Smooth muscle cell (in vitro differentiated cells): ENCODE data around the gene RAPGEF6. TPM values are rescaled to one million over a fixed set of nuclear protein-coding genes. Genes with fewer than 3 reads are reported as not detected.

Experiments used
- DNase-seq: peaks from one replicate; lab custom pipeline; 2025; ENCODE audit not compliant: unreplicated experiment; lab: John Stamatoyannopoulos, UW
- H2AFZ ChIP-seq: fragments of 200-600 bp; sonication (generic); 2 replicates; pipeline ENCODE4 v1.6.0; 2016; ENCODE audit warnings: antibody characterized with exemption, low read depth, mild to moderate bottlenecking
- H3F3A ChIP-seq: fragments of 200-600 bp; sonication (generic); 2 replicates; pipeline ENCODE4 v1.6.0; 2017; ENCODE audit warnings: antibody characterized with exemption, low read depth
- H3K27ac ChIP-seq: fragments of 200-600 bp; sonication (generic); 2 replicates; pipeline ENCODE4 v1.5.1; 2016; ENCODE audit warnings: low read depth, mild to moderate bottlenecking
- H3K27me3 ChIP-seq: fragments of 200-600 bp; sonication (generic); 2 replicates; pipeline ENCODE4 v1.6.1; 2016; ENCODE audit warnings: low read depth, mild to moderate bottlenecking
- H3K36me3 ChIP-seq: fragments of 200-600 bp; sonication (generic); 2 replicates; pipeline ENCODE4 v1.5.1; 2016; ENCODE audit warnings: low read depth
- H3K4me1 ChIP-seq: fragments of 200-600 bp; sonication (generic); 2 replicates; pipeline ENCODE4 v1.5.1; 2016; ENCODE audit warnings: low read depth
- H3K4me2 ChIP-seq: fragments of 200-600 bp; sonication (generic); 2 replicates; pipeline ENCODE4 v1.6.0; 2016; ENCODE audit warnings: mild to moderate bottlenecking
- H3K4me3 ChIP-seq: fragments of 200-600 bp; sonication (generic); 2 replicates; pipeline ENCODE4 v1.5.1; 2016; ENCODE audit warnings: mild to moderate bottlenecking
- H3K79me2 ChIP-seq: fragments of 200-600 bp; sonication (generic); 2 replicates; pipeline ENCODE4 v1.6.0; 2016; ENCODE audit warnings: low read depth, mild to moderate bottlenecking
- H3K9ac ChIP-seq: fragments of 200-600 bp; sonication (generic); 2 replicates; pipeline ENCODE4 v1.6.0; 2016; ENCODE audit warnings: low read depth
- H3K9me3 ChIP-seq: fragments of 200-600 bp; sonication (generic); replicated peaks from 2 replicates; pipeline ENCODE4 v1.5.1; 2016; ENCODE audit warnings: low read depth
- H4K20me1 ChIP-seq: fragments of 200-600 bp; sonication (generic); 2 replicates; pipeline ENCODE4 v1.6.0; 2016; ENCODE audit warnings: low read depth
- WGBS: methylation state at CpG from one replicate; pipeline ENCODE4 v1.1.7; 2016; ENCODE audit warnings: low lambda C conversion rate; 5-methylcytosine and 5-hydroxymethylcytosine counted together
- polyA plus RNA-seq: library from polyadenylated mRNA; unstranded; fragments of >200 nt; fragmentation: Nextera tagmentation; extraction: Ambion mirVana; gene quantifications from 2 replicates; pipeline ENCODE4 v1.2.1, GENCODE V29; 2016
- total RNA-seq: library from RNA; depleted of rRNA; stranded (reverse); fragments of >200 nt; gene quantifications from 2 replicates; pipeline ENCODE4 v1.2.3, GENCODE V29; 2014
- TF ChIP-seq, protein P1 (sequence below): fragments of 200-600 bp; sonication (generic); IDR thresholded peaks from 2 replicates; pipeline ENCODE4 v1.5.1; 2017; ENCODE audit warnings: borderline replicate concordance, mild to moderate bottlenecking, antibody characterized with exemption; ENCODE audit not compliant: insufficient read depth, poor library complexity, severe bottlenecking

RAPGEF6 gene
- total and polyA plus RNA-seq, 2 experiments from 2014 or later = 1.9 to 13.3 TPM

DNA sequence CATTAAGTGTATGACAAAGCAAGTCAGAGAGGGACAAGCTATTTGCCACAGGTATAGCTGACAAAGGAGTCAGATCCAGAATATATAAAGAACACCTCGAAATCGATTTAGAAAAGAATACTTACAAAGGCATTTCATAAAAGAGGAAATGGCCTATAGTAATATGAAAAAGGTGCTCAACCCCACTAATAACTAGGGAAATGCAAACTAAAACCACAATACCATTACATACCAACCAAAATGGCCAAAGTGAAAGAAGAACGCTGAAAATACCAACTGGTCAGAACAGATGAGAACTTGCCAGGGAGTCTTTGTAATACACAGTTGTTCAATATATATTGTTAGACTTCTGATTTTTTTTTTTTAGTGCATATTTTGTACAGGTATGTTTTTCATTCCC is 218.3 kb downstream of the RAPGEF6 start:
- Histone ChIP-seq H4K20me1 (no peaks in the 10 kb centered on the region), H3K4me1 (no peaks in the 10 kb centered on the region), H3K36me3 (no peaks in the 10 kb centered on the region), H3K9me3 (no peaks in the 10 kb centered on the region), H3K79me2 (no peaks in the 10 kb centered on the region), H3K4me3 (no peak overlapping the region), H3F3A (no peaks in the 10 kb centered on the region), H2AFZ (no peak overlapping the region), H3K9ac (no peak overlapping the region), H3K27me3 (no peaks in the 10 kb centered on the region), H3K4me2 (no peak overlapping the region), H3K27ac (no peak overlapping the region)
- TF ChIP-seq, protein P1, sequence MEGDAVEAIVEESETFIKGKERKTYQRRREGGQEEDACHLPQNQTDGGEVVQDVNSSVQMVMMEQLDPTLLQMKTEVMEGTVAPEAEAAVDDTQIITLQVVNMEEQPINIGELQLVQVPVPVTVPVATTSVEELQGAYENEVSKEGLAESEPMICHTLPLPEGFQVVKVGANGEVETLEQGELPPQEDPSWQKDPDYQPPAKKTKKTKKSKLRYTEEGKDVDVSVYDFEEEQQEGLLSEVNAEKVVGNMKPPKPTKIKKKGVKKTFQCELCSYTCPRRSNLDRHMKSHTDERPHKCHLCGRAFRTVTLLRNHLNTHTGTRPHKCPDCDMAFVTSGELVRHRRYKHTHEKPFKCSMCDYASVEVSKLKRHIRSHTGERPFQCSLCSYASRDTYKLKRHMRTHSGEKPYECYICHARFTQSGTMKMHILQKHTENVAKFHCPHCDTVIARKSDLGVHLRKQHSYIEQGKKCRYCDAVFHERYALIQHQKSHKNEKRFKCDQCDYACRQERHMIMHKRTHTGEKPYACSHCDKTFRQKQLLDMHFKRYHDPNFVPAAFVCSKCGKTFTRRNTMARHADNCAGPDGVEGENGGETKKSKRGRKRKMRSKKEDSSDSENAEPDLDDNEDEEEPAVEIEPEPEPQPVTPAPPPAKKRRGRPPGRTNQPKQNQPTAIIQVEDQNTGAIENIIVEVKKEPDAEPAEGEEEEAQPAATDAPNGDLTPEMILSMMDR = no peak
- WGBS = 89% methylated on average over 3 of the region's 3 CpGs
- no peak for DNase-seq

DNA sequence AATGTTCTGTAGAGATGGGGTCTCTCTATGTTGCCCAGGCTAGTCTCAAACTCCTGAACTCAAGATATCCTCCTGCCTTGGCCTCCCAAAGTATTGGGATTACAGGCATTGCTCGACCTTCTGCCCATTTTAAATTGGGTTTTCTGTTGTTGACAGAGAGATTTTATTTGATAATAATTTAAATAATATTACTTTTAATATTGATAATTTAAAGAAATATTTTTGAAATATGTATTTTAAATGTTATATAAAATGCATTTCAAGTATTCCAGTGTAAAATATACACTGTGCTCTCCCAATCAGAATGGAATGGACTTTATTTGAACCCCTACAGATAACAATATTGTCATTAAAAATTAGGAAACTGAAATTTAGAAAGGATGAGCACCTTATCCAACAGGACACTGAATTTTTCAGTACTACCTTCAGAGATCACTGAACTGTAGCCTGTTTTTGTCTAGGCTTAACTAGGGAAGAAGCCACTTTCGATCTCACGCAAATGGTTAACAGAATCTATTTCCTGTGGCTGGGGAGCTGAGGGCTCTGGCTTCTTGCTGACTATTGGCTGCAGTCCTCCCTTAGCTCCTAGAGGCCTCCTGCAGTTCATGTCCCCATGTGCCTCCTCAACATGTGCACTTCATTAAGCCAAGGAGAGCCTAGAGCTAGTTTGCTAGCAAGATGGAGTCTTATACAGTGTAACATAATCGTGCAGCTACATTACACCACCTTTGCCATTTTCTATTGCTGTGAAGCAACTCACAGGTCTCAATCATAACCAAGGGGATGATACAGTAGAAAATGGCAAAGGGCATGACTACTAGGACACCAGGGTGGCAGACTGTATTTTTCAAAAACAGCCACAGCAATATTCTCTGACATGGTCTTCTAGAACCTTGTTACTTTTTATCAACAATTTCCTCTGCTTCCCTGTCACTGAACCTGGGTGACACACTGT is 221.1 kb downstream of the RAPGEF6 start:
- Histone ChIP-seq H3K4me2 (no peak overlapping the region), H4K20me1 (no peaks in the 10 kb centered on the region), H3K36me3 (no peaks in the 10 kb centered on the region), H2AFZ (no peak overlapping the region), H3K79me2 (no peaks in the 10 kb centered on the region), H3F3A (no peaks in the 10 kb centered on the region), H3K27me3 (no peaks in the 10 kb centered on the region), H3K9ac (no peak overlapping the region), H3K27ac (no peak overlapping the region), H3K4me3 (no peak overlapping the region), H3K9me3 (no peaks in the 10 kb centered on the region), H3K4me1 (no peaks in the 10 kb centered on the region)
- DNase-seq = no peak
- 93% methylated on average over 4 of the region's 4 CpGs for WGBS
- TF ChIP-seq, protein P1 = no peak

DNA sequence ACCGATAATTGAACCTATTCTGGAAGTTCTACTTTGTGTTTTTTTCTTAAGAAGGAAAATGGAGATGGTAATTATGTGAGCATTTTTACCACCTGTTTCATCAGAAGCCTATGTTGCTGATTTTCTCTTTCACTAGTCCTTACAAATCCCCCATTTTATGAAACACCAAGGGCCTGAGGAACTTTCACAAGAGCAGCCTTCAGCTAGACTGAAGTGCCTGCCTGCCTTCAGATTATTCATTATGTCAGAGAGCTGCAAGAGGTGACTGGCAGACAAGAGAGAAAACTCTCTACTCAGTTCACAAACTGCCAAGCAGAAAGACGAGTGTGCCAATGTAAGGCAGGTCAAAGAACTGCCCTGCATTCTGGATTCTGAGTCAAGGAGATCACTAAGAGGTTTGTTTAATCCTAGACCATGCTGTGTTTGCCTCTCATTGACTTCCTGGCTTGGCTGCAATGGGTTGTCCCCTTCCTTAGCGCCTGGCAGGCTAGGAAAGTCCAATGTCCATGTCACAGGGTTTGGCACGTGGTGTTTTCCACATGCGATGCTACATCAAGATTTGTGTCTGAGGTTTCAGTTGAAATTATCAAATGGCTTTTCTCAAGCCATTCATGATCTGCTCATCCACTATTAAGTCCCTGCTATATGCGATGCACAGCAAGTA is 227.9 kb downstream of the RAPGEF6 start:
- peaks cover 2% of the 10 kb centered on the region for H3K36me3 ChIP-seq
- H3F3A ChIP-seq = no peaks in the 10 kb centered on the region
- no peak overlapping the region for H3K27ac ChIP-seq
- no peak for DNase-seq
- H3K4me1 ChIP-seq = no peaks in the 10 kb centered on the region
- H4K20me1 ChIP-seq = no peaks in the 10 kb centered on the region
- H3K27me3 ChIP-seq = no peaks in the 10 kb centered on the region
- H3K4me3 ChIP-seq = no peak overlapping the region
- no peak overlapping the region for H3K4me2 ChIP-seq
- peaks cover 8% of the 10 kb centered on the region for H3K9me3 ChIP-seq
- TF ChIP-seq, protein P1 = no peak
- 96% methylated on average over 6 of the region's 6 CpGs for WGBS
- no peak overlapping the region for H3K9ac ChIP-seq
- no peak overlapping the region for H2AFZ ChIP-seq
- H3K79me2 ChIP-seq = no peaks in the 10 kb centered on the region
